B cell (primary cell): ENCODE data around the gene SLC2A13. TPM values are rescaled to one million over a fixed set of nuclear protein-coding genes. Genes with fewer than 3 reads are reported as not detected.

Experiments
- ATAC-seq: fragments of 200-7000 bp; cut with Tn5 transposase; one replicate; pipeline ENCODE4 v1.10.0; 2021; ENCODE audit warnings: low read depth, mild to moderate bottlenecking, moderate number of reproducible peaks, moderate library complexity
- CTCF ChIA-PET: fragments of 350-600 bp; sonication (Branson Sonifier 250); formaldehyde crosslinking; loops from one replicate; lab custom pipeline; 2021; ENCODE audit warnings: antibody characterized with exemption, inconsistent platforms; lab: Charles Lee
- POLR2A ChIA-PET: fragments of 350-600 bp; sonication (Branson Sonifier 250); formaldehyde crosslinking; loops from one replicate; lab custom pipeline; 2021; ENCODE audit warnings: antibody characterized with exemption; lab: Charles Lee
- DNase-seq: peaks from one replicate; pipeline ENCODE4 v3.0.0; 2013
- H2AFZ ChIP-seq: 2 replicates; pipeline ENCODE4 v1.6.1; 2012; ENCODE audit warnings: mild to moderate bottlenecking, low read depth, low read length; ENCODE audit not compliant: insufficient read depth, poor library complexity, severe bottlenecking
- H3K27ac ChIP-seq, 2 donors: 1 replicate in 1 of 2; 2 replicates in 1 of 2; pipeline ENCODE4 v1.5.1; 2012 to 2013; ENCODE audit warnings: low read length in 2 of 2, mild to moderate bottlenecking in 2 of 2, moderate library complexity in 1 of 2
- H3K27me3 ChIP-seq, 4 experiments: fragments of 200-600 bp in 1 of 4; sonication (generic) in 1 of 4; replicated peaks in 1 of 4; 1 replicate in 2 of 4; 2 replicates in 2 of 4; pipeline versions ENCODE4 v1.6.1 to v1.7.0; 2013 to 2016; ENCODE audit warnings: low read length in 3 of 4, mild to moderate bottlenecking in 2 of 4, mixed read lengths in 1 of 4, moderate library complexity in 1 of 4; ENCODE audit not compliant: insufficient read depth in 4 of 4, control insufficient read depth in 3 of 4; ENCODE audit errors: control extremely low read depth in 1 of 4
- H3K36me3 ChIP-seq, 2 experiments: replicated peaks in 1 of 2; 1 replicate in 1 of 2; 2 replicates in 1 of 2; pipeline versions ENCODE4 v1.6.1 to v1.7.1; 2013; ENCODE audit warnings: low read length in 1 of 2; ENCODE audit not compliant: insufficient read depth in 2 of 2, control insufficient read depth in 1 of 2; ENCODE audit errors: control extremely low read depth in 1 of 2, extremely low read depth in 1 of 2
- H3K4me1 ChIP-seq, 2 donors: fragments of 200-600 bp in 1 of 2; sonication (generic) in 1 of 2; 1 replicate in 1 of 2; 2 replicates in 1 of 2; pipeline versions ENCODE4 v1.5.1 to v1.6.1; 2013 to 2017; ENCODE audit warnings: low read length in 2 of 2; ENCODE audit not compliant: control insufficient read depth in 2 of 2, insufficient read depth in 2 of 2
- H3K4me2 ChIP-seq: replicated peaks from 2 replicates; pipeline ENCODE3; 2012; ENCODE audit warnings: mild to moderate bottlenecking, low read depth, low read length; ENCODE audit not compliant: poor library complexity, severe bottlenecking
- H3K4me3 ChIP-seq, 5 experiments: fragments of 200-600 bp in 1 of 5; sonication (generic) in 1 of 5; 1 replicate in 3 of 5; 2 replicates in 2 of 5; pipeline versions ENCODE4 v1.5.1 to v1.7.0; 2011 to 2016; ENCODE audit warnings: low read length in 4 of 5, mild to moderate bottlenecking in 4 of 5, low read depth in 2 of 5, control low read depth in 1 of 5, moderate library complexity in 1 of 5; ENCODE audit not compliant: insufficient read depth in 1 of 5; ENCODE audit errors: control extremely low read depth in 1 of 5, extremely low read depth in 1 of 5
- H3K79me2 ChIP-seq: fragments of 200-600 bp; sonication (generic); one replicate; pipeline ENCODE4 v1.6.0; 2016; ENCODE audit warnings: low read length; ENCODE audit not compliant: control insufficient read depth, insufficient read depth
- H3K9ac ChIP-seq: fragments of 200-600 bp; sonication (generic); 2 replicates; pipeline ENCODE4 v1.6.1; 2017; ENCODE audit warnings: mild to moderate bottlenecking, low read length, moderate library complexity
- H3K9me3 ChIP-seq, 3 donors: one replicate each; pipeline versions ENCODE4 v1.6.1 to v1.7.1; 2013; ENCODE audit warnings: low read length in 2 of 3; ENCODE audit not compliant: control insufficient read depth in 2 of 3, insufficient read depth in 1 of 3; ENCODE audit errors: control extremely low read depth in 1 of 3
- H4K20me1 ChIP-seq: 2 replicates; pipeline ENCODE4 v1.6.0; 2012; ENCODE audit warnings: mild to moderate bottlenecking, low read length; ENCODE audit not compliant: insufficient read depth, control insufficient read depth, poor library complexity, severe bottlenecking
- H3K27ac Mint-ChIP-seq: one replicate; pipeline ENCODE4 v1.8.0; 2021; ENCODE audit warnings: mixed read lengths
- H3K27me3 Mint-ChIP-seq: one replicate; pipeline ENCODE4 v1.8.0; 2021; ENCODE audit warnings: mixed read lengths
- H3K4me1 Mint-ChIP-seq: one replicate; pipeline ENCODE4 v1.8.0; 2021; ENCODE audit warnings: mixed read lengths
- H3K4me3 Mint-ChIP-seq: one replicate; pipeline ENCODE4 v1.8.0; 2021; ENCODE audit warnings: mixed read lengths
- H3K9me3 Mint-ChIP-seq: one replicate; pipeline ENCODE4 v1.8.0; 2022; ENCODE audit warnings: mixed read lengths; ENCODE audit not compliant: insufficient read depth
- CTCF ChIP-seq: fragments of 200-600 bp; IDR thresholded peaks from one replicate; pipeline ENCODE4 v1.8.0; 2022; ENCODE audit warnings: antibody characterized with exemption, mild to moderate bottlenecking
- EZH2 ChIP-seq: IDR thresholded peaks from 2 replicates; pipeline ENCODE4 v1.6.1; 2012; ENCODE audit warnings: borderline replicate concordance, low read depth, mild to moderate bottlenecking, moderate library complexity, low read length; ENCODE audit not compliant: insufficient read depth, poor library complexity, severe bottlenecking
- WGBS: methylation state at CpG from one replicate; pipeline ENCODE4 v1.1.5; 2013; ENCODE audit warnings: missing lambda C conversion rate; ENCODE audit not compliant: insufficient coverage; 5-methylcytosine and 5-hydroxymethylcytosine counted together
- intact Hi-C: fragments of 100-400 bp; cut with micrococcal nuclease; formaldehyde crosslinking; loops from one replicate; pipeline ENCODE4 v1.10.0; 2022
- polyA plus RNA-seq: library from polyadenylated mRNA; depleted of rRNA; stranded (reverse); fragments of >200 nt; gene quantifications from 2 replicates; pipeline ENCODE4 v1.2.3, GENCODE V29; 2012
- total RNA-seq, 2 donors: library from RNA; stranded (reverse); fragments of 120-200 nt in 1 of 2; gene quantifications; 1 replicate in 1 of 2; 2 replicates in 1 of 2; pipeline versions ENCODE4 v1.2.3 to v1.2.4, GENCODE V29; 2013 to 2022

Gene SLC2A13
- total and polyA plus RNA-seq, 2 donors (not counting 1 experiment from before 2014, with no cell fraction given) = 2.1 to 8.6 TPM

DNA sequence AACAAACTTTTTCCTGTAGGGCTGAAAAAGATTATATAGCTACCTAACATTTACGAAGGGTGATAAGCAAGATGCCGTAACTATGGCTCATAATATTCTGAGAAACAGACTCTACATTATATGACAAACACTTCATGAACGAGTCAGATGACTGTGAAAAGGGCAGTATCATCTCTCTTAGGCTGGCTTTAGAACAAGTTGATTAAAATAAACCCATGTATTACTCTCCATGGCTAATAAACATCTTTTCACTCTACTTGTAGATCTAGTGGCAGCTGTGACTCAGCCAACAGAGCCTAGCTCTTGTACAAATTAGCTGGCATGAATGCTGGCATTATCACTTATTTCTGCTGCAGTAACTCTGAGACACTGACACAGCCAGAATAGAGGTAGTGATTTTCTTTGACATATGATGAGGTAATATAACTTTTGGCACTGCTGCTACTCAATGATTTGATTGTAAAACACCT lies 47.1 kb downstream of the SLC2A13 start:
- POLR2A ChIA-PET = no interaction called here
- no peaks in the 10 kb centered on the region for H3K4me1 Mint-ChIP-seq

GRCh38 chr12:40056373-40056772 lies 49.5 kb downstream of the SLC2A13 start:
- POLR2A ChIA-PET = no interaction called here
- no peaks in the 10 kb centered on the region for H3K4me1 ChIP-seq

More for the DNA sequence above, 47.1 kb downstream of the SLC2A13 start:
- DNase-seq (no peak), ATAC-seq (no peak)
- Histone ChIP-seq H3K79me2 (no peaks in the 10 kb centered on the region), H3K9ac (no peak overlapping the region), H3K4me3 (no peak overlapping the region), H3K36me3 (no peaks in the 10 kb centered on the region), H3K27me3 (no peaks in the 10 kb centered on the region), H3K4me2 (no peak overlapping the region), H2AFZ (no peak overlapping the region), H3K9me3 (no peaks in the 10 kb centered on the region), H3K4me1 (no peaks in the 10 kb centered on the region), H4K20me1 (no peaks in the 10 kb centered on the region), H3K27ac (no peak overlapping the region)
- no peak overlapping the region for H3K4me3 Mint-ChIP-seq
- CTCF ChIA-PET = no interaction called here
- WGBS = no CpG with 5 or more reads among the region's 3 CpGs
- H3K27ac Mint-ChIP-seq = no peak overlapping the region
- H3K27me3 Mint-ChIP-seq = no peaks in the 10 kb centered on the region
- intact Hi-C loops = no loop called here
- H3K9me3 Mint-ChIP-seq = no peaks in the 10 kb centered on the region
- TF ChIP-seq EZH2 = no peak

More at GRCh38 chr12:40056373-40056772, 49.5 kb downstream of the SLC2A13 start:
- WGBS = no CpG with 5 or more reads among the region's 1 CpG
- intact Hi-C loops = no loop called here
- TF ChIP-seq EZH2 (no peak), CTCF (no peak)
- Histone ChIP-seq H3K27me3 (no peaks in the 10 kb centered on the region), H3K9me3 (no peaks in the 10 kb centered on the region), H3K36me3 (no peaks in the 10 kb centered on the region), H3K4me2 (no peak overlapping the region), H3K79me2 (no peaks in the 10 kb centered on the region), H3K27ac (no peak overlapping the region), H4K20me1 (no peaks in the 10 kb centered on the region), H3K9ac (no peak overlapping the region), H2AFZ (no peak overlapping the region), H3K4me3 (no peak overlapping the region)
- no peaks in the 10 kb centered on the region for H3K4me1 Mint-ChIP-seq
- H3K27me3 Mint-ChIP-seq = no peaks in the 10 kb centered on the region
- no peak for DNase-seq
- H3K4me3 Mint-ChIP-seq = no peak overlapping the region
- no peaks in the 10 kb centered on the region for H3K9me3 Mint-ChIP-seq
- ATAC-seq = no peak
- CTCF ChIA-PET = interaction anchor here (1.1 kb wide), 1 partner anchor 45 kb away, joined by 3 read pairs; no protein-coding TSS in a partner anchor
- no peak overlapping the region for H3K27ac Mint-ChIP-seq
